H1 (cell line): ENCODE measurements around the gene ZNF652. TPM values are rescaled to one million over a fixed set of nuclear protein-coding genes. Genes with fewer than 3 reads are reported as not detected.

Experiments used
- CTCF ChIA-PET: fragments of 300-600 bp; sonication (Branson Sonifier 250); formaldehyde crosslinking; loops from one replicate; lab custom pipeline; 2021; ENCODE audit not compliant: partially characterized antibody; lab: Charles Lee
- POLR2A ChIA-PET: fragments of 300-600 bp; sonication (Branson Sonifier 250); formaldehyde crosslinking; loops from one replicate; lab custom pipeline; 2021; ENCODE audit warnings: inconsistent platforms; ENCODE audit not compliant: partially characterized antibody; lab: Charles Lee
- DNase-seq, 2 experiments: peaks; one replicate each; pipeline versions ENCODE4 v3.0.0 to v3.0.0-alpha.2; 2010 to 2022; ENCODE audit warnings: low spot score in 2 of 2, low read depth in 1 of 2, mixed read lengths in 1 of 2
- FAIRE-seq: peaks from 2 replicates; lab custom pipeline; 2011; peaks lifted over from hg19 to GRCh38; lab: Jason Lieb, UNC
- H2AFZ ChIP-seq: 2 replicates; pipeline ENCODE4 v1.8.1; 2012; ENCODE audit warnings: low read length, inconsistent platforms
- H2AK5ac ChIP-seq: 2 replicates; pipeline ENCODE4 v1.6.1; 2013; ENCODE audit warnings: low read depth, low read length
- H2BK120ac ChIP-seq: replicated peaks from 2 replicates; pipeline ENCODE3; 2013; ENCODE audit warnings: low read depth, low read length, inconsistent platforms
- H2BK12ac ChIP-seq: 2 replicates; pipeline ENCODE4 v1.6.1; 2013; ENCODE audit warnings: low read depth, low read length
- H2BK15ac ChIP-seq: 2 replicates; pipeline ENCODE4 v1.6.1; 2013; ENCODE audit warnings: low read length
- H2BK20ac ChIP-seq: 2 replicates; pipeline ENCODE4 v1.6.1; 2013; ENCODE audit warnings: low read length
- H2BK5ac ChIP-seq: 2 replicates; pipeline ENCODE4 v1.6.1; 2013; ENCODE audit warnings: low read depth, low read length
- H3K14ac ChIP-seq: 2 replicates; pipeline ENCODE4 v1.6.1; 2013; ENCODE audit warnings: inconsistent platforms; ENCODE audit not compliant: insufficient read length
- H3K18ac ChIP-seq: 2 replicates; pipeline ENCODE4 v1.6.1; 2013; ENCODE audit warnings: low read length; ENCODE audit errors: extremely low read depth
- H3K23ac ChIP-seq: 2 replicates; pipeline ENCODE4 v1.6.1; 2013; ENCODE audit warnings: inconsistent platforms; ENCODE audit not compliant: insufficient read length
- H3K23me2 ChIP-seq: 2 replicates; pipeline ENCODE4 v1.6.1; 2013; ENCODE audit warnings: low read depth, low read length
- H3K27ac ChIP-seq: 2 replicates; pipeline ENCODE4 v1.6.1; 2011; ENCODE audit warnings: low read depth, low read length, inconsistent platforms
- H3K27me3 ChIP-seq, 4 experiments: replicated peaks in 1 of 4; 1 replicate in 1 of 4; 2 replicates in 3 of 4; pipeline versions ENCODE4 v1.6.1 to v1.8.1; 2011 to 2013; ENCODE audit warnings: low read length in 3 of 4, mild to moderate bottlenecking in 3 of 4, inconsistent platforms in 2 of 4, mixed read lengths in 2 of 4, moderate library complexity in 1 of 4; ENCODE audit not compliant: control insufficient read depth in 3 of 4, insufficient read depth in 3 of 4; ENCODE audit errors: extremely low read depth in 1 of 4
- H3K36me3 ChIP-seq, 4 experiments: 2 replicates each; pipeline versions ENCODE4 v1.6.1 to v1.8.1; 2011 to 2013; ENCODE audit warnings: mild to moderate bottlenecking in 4 of 4, low read length in 3 of 4, moderate library complexity in 2 of 4, control low read depth in 1 of 4, inconsistent platforms in 1 of 4; ENCODE audit not compliant: insufficient read depth in 4 of 4, control insufficient read depth in 2 of 4
- H3K4ac ChIP-seq: replicated peaks from 2 replicates; pipeline ENCODE3; 2013; ENCODE audit warnings: low read length, low read depth, mixed read lengths, inconsistent platforms; ENCODE audit not compliant: insufficient read length
- H3K4me1 ChIP-seq, 4 experiments: replicated peaks in 1 of 4; 1 replicate in 1 of 4; 2 replicates in 3 of 4; pipeline versions ENCODE4 v1.6.1 to v1.8.1; 2011 to 2013; ENCODE audit warnings: low read length in 3 of 4, inconsistent platforms in 2 of 4, mixed read lengths in 1 of 4; ENCODE audit not compliant: insufficient read depth in 4 of 4, control insufficient read depth in 3 of 4
- H3K4me2 ChIP-seq, 2 experiments: 2 replicates each; pipeline versions ENCODE4 v1.6.1 to v1.8.1; 2011 to 2013; ENCODE audit warnings: low read depth in 2 of 2, low read length in 2 of 2, control low read depth in 1 of 2, inconsistent platforms in 1 of 2, mild to moderate bottlenecking in 1 of 2; ENCODE audit not compliant: insufficient read depth in 1 of 2
- H3K4me3 ChIP-seq, 4 experiments: fragments of 200-600, 300-600 bp in 1 of 4; sonication (generic), shearing (Covaris generic), sonication (Bioruptor Twin) in 1 of 4; 2 replicates each; pipeline versions ENCODE4 v1.5.1 to v1.8.1; 2011 to 2016; ENCODE audit warnings: low read length in 4 of 4, low read depth in 3 of 4, control low read depth in 2 of 4, inconsistent platforms in 2 of 4, mild to moderate bottlenecking in 2 of 4, mixed read lengths in 1 of 4, moderate library complexity in 1 of 4; ENCODE audit not compliant: insufficient read depth in 2 of 4; ENCODE audit errors: extremely low read depth in 1 of 4
- H3K56ac ChIP-seq: replicated peaks from 2 replicates; pipeline ENCODE3; 2013; ENCODE audit warnings: low read depth, mild to moderate bottlenecking, mixed read lengths, low read length, inconsistent platforms; ENCODE audit not compliant: insufficient read length
- H3K79me1 ChIP-seq: 2 replicates; pipeline ENCODE4 v1.6.1; 2013; ENCODE audit warnings: low read depth, low read length, control low read depth
- H3K79me2 ChIP-seq, 2 experiments: 2 replicates each; pipeline versions ENCODE4 v1.6.1 to v1.8.1; 2012 to 2013; ENCODE audit warnings: low read length in 2 of 2, mild to moderate bottlenecking in 2 of 2, inconsistent platforms in 1 of 2; ENCODE audit not compliant: insufficient read depth in 2 of 2, control insufficient read depth in 1 of 2
- H3K9ac ChIP-seq, 4 experiments: replicated peaks in 1 of 4; 1 replicate in 1 of 4; 2 replicates in 3 of 4; pipeline versions ENCODE4 v1.6.1 to v1.8.1; 2011 to 2013; ENCODE audit warnings: low read depth in 3 of 4, low read length in 3 of 4, control low read depth in 2 of 4, mild to moderate bottlenecking in 2 of 4, moderate library complexity in 2 of 4, inconsistent platforms in 1 of 4; ENCODE audit errors: extremely low read depth in 1 of 4
- H3K9me3 ChIP-seq, 2 experiments: 2 replicates each; pipeline versions ENCODE4 v1.6.1 to v1.8.1; 2012 to 2013; ENCODE audit warnings: mild to moderate bottlenecking in 2 of 2, moderate library complexity in 2 of 2, control low read depth in 1 of 2, inconsistent platforms in 1 of 2, low read depth in 1 of 2, low read length in 1 of 2, mixed read lengths in 1 of 2; ENCODE audit not compliant: insufficient read depth in 2 of 2
- H4K20me1 ChIP-seq, 2 experiments: replicated peaks in 1 of 2; 2 replicates each; pipeline versions ENCODE3 to v1.8.1; 2011 to 2013; ENCODE audit warnings: inconsistent platforms in 2 of 2, low read length in 2 of 2, mild to moderate bottlenecking in 1 of 2; ENCODE audit not compliant: insufficient read depth in 2 of 2, control insufficient read depth in 1 of 2
- H4K5ac ChIP-seq: 2 replicates; pipeline ENCODE4 v1.6.1; 2013; ENCODE audit warnings: low read length, low read depth, mixed read lengths, inconsistent platforms; ENCODE audit not compliant: insufficient read length
- H4K8ac ChIP-seq: 2 replicates; pipeline ENCODE4 v1.8.0; 2013; ENCODE audit warnings: mild to moderate bottlenecking, moderate library complexity, low read length, inconsistent platforms; ENCODE audit not compliant: insufficient read depth; ENCODE audit errors: extremely low read depth
- H4K91ac ChIP-seq: replicated peaks from 2 replicates; pipeline ENCODE3; 2013; ENCODE audit warnings: low read length, mixed read lengths, inconsistent platforms; ENCODE audit not compliant: insufficient read length
- BACH1 ChIP-seq: IDR thresholded peaks from 2 replicates; pipeline ENCODE4 v1.6.1; 2012; ENCODE audit warnings: low read length, improper control_type of control experiment
- KDM5A ChIP-seq: fragments of 200-600 bp; IDR thresholded peaks from 2 replicates; pipeline ENCODE4 v1.7.1; 2012; ENCODE audit warnings: mild to moderate bottlenecking, low read length, inconsistent platforms, mixed read lengths
- MAX ChIP-seq: IDR thresholded peaks from 2 replicates; pipeline ENCODE4 v1.6.1; 2012; ENCODE audit warnings: inconsistent platforms
- POLR2A ChIP-seq, 2 experiments: IDR thresholded peaks; 1 replicate in 1 of 2; 2 replicates in 1 of 2; pipeline ENCODE4 v1.6.1; 2011; ENCODE audit warnings: low read depth in 2 of 2, low read length in 2 of 2, mild to moderate bottlenecking in 2 of 2; ENCODE audit errors: control extremely low read depth in 1 of 2
- POLR2AphosphoS5 ChIP-seq: IDR thresholded peaks from 2 replicates; pipeline ENCODE4 v1.6.1; 2011; ENCODE audit warnings: low read depth, low read length
- SIN3A ChIP-seq, 2 experiments: IDR thresholded peaks in 1 of 2; conservative IDR thresholded peaks in 1 of 2; 2 replicates each; pipeline ENCODE4 v1.6.1; 2011 to 2012; ENCODE audit warnings: low read length in 2 of 2, improper control_type of control experiment in 1 of 2, low read depth in 1 of 2, mild to moderate bottlenecking in 1 of 2
- SP1 ChIP-seq: IDR thresholded peaks from 2 replicates; pipeline ENCODE4 v1.6.1; 2011; ENCODE audit warnings: low read depth, low read length
- SP2 ChIP-seq: IDR thresholded peaks from 2 replicates; pipeline ENCODE4 v1.6.1; 2012; ENCODE audit warnings: mild to moderate bottlenecking, low read length, inconsistent platforms
- SRF ChIP-seq: IDR thresholded peaks from 2 replicates; pipeline ENCODE4 v1.6.1; 2011; ENCODE audit warnings: mild to moderate bottlenecking, low read depth, low read length, moderate library complexity
- TAF7 ChIP-seq: optimal IDR thresholded peaks from 2 replicates; pipeline ENCODE3; 2011; ENCODE audit warnings: low read depth, mild to moderate bottlenecking, inconsistent platforms, low read length, moderate library complexity, borderline replicate concordance
- WGBS, 2 experiments: shearing (Covaris generic) in 1 of 2; methylation state at CpG; one replicate each; pipeline versions ENCODE4 v1.1.6 to v1.1.7; 2013 to 2015; ENCODE audit warnings: low lambda C conversion rate in 2 of 2, mixed read lengths in 2 of 2, inconsistent platforms in 1 of 2, low coverage in 1 of 2, missing lambda C conversion rate in 1 of 2; ENCODE audit not compliant: insufficient replicate concordance in 2 of 2, insufficient coverage in 1 of 2, insufficient read length in 1 of 2; ENCODE audit errors: extremely low coverage in 1 of 2, missing lambda C conversion rate in 1 of 2; 5-methylcytosine and 5-hydroxymethylcytosine counted together
- polyA plus RNA-seq, 7 experiments: library from polyadenylated mRNA; depleted of rRNA in 3 of 7; stranded (reverse) in 5 of 7; unstranded in 2 of 7; fragments of >200 nt in 5 of 7; fragments of 200-250 nt in 2 of 7; gene quantifications; 1 replicate in 5 of 7; 2 replicates in 1 of 7; 4 replicates in 1 of 7; pipeline versions ENCODE4 v1.2.1 to v1.2.3, GENCODE V29; 2011 to 2013; ENCODE audit warnings: missing spikeins in 2 of 7, mixed read lengths in 2 of 7
- total RNA-seq: library from RNA; stranded (reverse); fragmentation: NEBNext Ultra II Directional; extraction: Animal tissue kit (Norgen Biotek cat#: 25700); gene quantifications from 2 replicates; pipeline ENCODE4 v1.2.1, GENCODE V29; 2021
- TF ChIP-seq, protein P1 (sequence below): IDR thresholded peaks from 2 replicates; pipeline ENCODE4 v1.6.1; 2012; ENCODE audit warnings: inconsistent platforms

Gene ZNF652
- total and polyA plus RNA-seq, 2 of the 8 experiments (the other 6 are each of a cell fraction or from before 2014, with no cell fraction given), result 13.5 to 39.6 TPM

DNA sequence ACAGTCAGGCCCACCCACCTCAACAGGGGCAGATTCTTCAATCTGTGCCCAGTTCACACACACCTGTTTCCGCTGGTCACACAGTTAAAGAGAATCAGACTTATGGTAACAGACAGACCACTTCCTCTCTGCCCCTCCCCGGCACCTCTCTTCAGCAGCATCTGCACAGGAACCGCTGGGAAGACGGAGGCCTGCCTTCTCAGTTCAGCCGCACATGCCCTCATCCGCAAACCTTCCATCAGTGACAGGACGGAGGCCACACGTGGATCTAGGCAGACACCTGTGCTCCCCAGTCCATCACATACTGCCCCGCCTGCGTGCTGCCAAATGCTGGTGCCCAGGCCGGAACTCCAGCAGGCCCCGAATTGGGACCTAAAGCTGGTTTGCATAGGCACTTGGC is 42.3 kb upstream of the ZNF652 start:
- no peak overlapping the region for H3K4me3 ChIP-seq
- H3K14ac ChIP-seq, result no peak overlapping the region
- TF ChIP-seq POLR2AphosphoS5 (no peak), SRF (no peak), BACH1 (no peak), MAX (no peak), TAF7 (no peak), SP2 (no peak), SIN3A (conservative IDR thresholded peaks at IDR 0.05 in 1 of 2, IDR thresholded peaks at IDR 0.05 in 1 of 2; ENCODE audit: low read depth in 1 of 2, low read length in 2 of 2) (no peak), SP1 (no peak), KDM5A (no peak), POLR2A (IDR thresholded peaks at IDR 0.05; ENCODE audit: control extremely low read depth in 1 of 2, low read depth in 2 of 2, low read length in 2 of 2) (no peak)
- TF ChIP-seq, protein P1, sequence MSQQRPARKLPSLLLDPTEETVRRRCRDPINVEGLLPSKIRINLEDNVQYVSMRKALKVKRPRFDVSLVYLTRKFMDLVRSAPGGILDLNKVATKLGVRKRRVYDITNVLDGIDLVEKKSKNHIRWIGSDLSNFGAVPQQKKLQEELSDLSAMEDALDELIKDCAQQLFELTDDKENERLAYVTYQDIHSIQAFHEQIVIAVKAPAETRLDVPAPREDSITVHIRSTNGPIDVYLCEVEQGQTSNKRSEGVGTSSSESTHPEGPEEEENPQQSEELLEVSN, result no peak
- TF ChIP-seq, all 59 proteins: peak for 0
- Histone ChIP-seq H3K36me3 (peaks cover 32 to 60% (median 49%) of the 10 kb centered on the region in 4 experiments), H2BK120ac (no peak overlapping the region), H3K9ac (no peak overlapping the region), H3K9me3 (no peaks in the 10 kb centered on the region), H3K4ac (no peak overlapping the region), H2BK20ac (no peak overlapping the region), H3K23ac (no peak overlapping the region), H2AK5ac (no peak overlapping the region), H3K4me1 (no peaks in the 10 kb centered on the region), H3K79me1 (no peaks in the 10 kb centered on the region), H2AFZ (no peak overlapping the region), H3K27ac (no peak overlapping the region), H2BK12ac (no peak overlapping the region), H4K20me1 (peaks cover 0 to 9% of the 10 kb centered on the region in 2 experiments), H2BK15ac (no peak overlapping the region), H3K56ac (no peak overlapping the region), H3K23me2 (0 out of 2 replicates have a peak, but pooled peaks cover 2% of the 10 kb centered on the region), H3K27me3 (no peaks in the 10 kb centered on the region), H3K18ac (no peak overlapping the region), H4K8ac (no peak overlapping the region), H4K5ac (no peak overlapping the region), H4K91ac (no peak overlapping the region), H3K79me2 (no peaks in the 10 kb centered on the region), H3K4me2 (no peak overlapping the region), H2BK5ac (no peak overlapping the region)
- ChIA-PET CTCF (interaction anchor here (1.3 to 8.9 kb wide), 3 partner anchors 147 to 153 kb away, joined by 4 to 138 read pairs (median 7); no protein-coding TSS in a partner anchor), POLR2A (no interaction called here)
- WGBS, 2 experiments, result 92% methylated on average over 12 of the region's 12 CpGs; no CpG with 5 or more reads in 1 of the 2 experiments
- no peak for FAIRE-seq
- no peak for DNase-seq
